HG03095 (cell line): ENCODE data around the gene OR2H2.

ENCODE experiments used
- ATAC-seq: cut with Tn5 transposase; IDR thresholded peaks from one replicate; pipeline ENCODE4 v1.9.1; 2021; ENCODE audit warnings: moderate library complexity; ENCODE audit not compliant: unreplicated experiment

The OR2H2 gene

GRCh38 chr6:29627755-29628418 lies 43.0 kb downstream of the OR2H2 start:
- ATAC-seq, result no peak

DNA sequence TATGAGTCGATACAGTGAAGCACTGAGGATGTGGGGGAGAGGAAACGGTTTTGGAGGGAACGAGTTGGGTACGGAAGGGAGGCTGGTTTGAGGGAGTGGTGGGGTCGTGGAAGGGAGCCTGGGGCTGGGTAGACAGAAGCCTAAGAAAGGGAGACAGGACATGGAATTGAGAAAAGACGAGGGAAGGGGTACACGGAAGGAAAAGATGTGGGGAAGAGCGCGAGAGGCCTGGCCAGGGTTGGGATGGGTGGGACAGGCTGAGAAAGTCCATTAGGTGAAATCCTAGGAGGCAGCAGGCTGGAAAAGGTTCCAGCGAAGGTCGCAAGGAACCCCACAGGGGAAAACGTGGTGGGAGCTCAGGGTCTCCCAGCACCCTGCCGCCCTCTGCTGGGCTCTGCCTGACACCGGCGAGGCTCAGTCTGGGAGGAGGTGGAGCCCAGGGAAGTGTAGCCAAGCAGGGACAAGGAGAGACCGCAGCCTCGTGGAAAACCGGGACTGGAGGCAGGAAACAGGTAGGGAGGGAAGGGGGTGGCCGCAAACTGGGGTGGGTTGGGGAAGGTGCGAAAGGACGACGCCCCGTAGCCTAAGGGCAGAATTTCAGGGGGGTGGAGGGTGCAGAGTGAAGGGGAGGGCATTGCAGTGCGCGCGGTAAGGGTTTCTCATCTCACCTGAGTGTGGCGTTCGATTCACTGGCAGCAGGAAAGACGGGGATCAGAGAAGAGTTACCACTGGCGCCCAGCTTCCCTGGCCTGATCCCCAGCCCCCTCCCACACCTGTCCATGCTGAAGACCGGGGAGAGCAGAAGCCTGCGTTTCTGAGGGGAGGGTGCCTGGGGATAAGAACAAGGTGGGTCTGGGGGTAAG lies 43.7 kb downstream of the OR2H2 start:
- ATAC-seq, result no peak

- ATAC-seq, result no peak
Observed at GRCh38 chr6:29629571-29629970, 44.6 kb downstream of the OR2H2 start.

DNA sequence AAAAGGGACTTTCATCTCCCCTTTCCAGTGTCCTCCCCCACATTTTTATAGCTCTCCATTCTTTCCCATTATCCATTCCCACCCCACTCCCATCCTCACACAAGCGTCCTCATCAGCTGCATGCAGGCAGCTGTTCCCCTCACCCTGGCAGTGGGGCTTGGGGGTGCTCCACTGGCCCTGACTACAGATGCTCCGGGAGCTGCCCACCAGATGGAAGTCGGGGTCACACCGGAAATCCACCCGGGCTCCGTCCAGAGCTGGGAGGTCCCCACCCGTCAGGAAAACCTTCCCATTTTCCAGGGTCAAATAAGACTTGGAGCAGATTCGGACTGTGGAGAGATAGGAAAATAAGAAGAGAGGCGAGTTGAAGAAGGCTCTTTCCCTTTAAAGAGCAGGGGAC lies 45.4 kb downstream of the OR2H2 start:
- no peak for ATAC-seq

GRCh38 chr6:29631209-29631810 lies 46.4 kb downstream of the OR2H2 start:
- no peak for ATAC-seq

- peak; percentile 15 for ATAC-seq
Observed at GRCh38 chr6:29631860-29632731, 47.2 kb downstream of the OR2H2 start.

- peak; percentile 78 for ATAC-seq
Observed at GRCh38 chr6:29632789-29633533, 48.0 kb downstream of the OR2H2 start, which contains the start of gene GABBR1. Gene GABBR1 (minus strand): TSS chr6:29633183. CDS start chr6:29632385, 798 bp downstream.

DNA sequence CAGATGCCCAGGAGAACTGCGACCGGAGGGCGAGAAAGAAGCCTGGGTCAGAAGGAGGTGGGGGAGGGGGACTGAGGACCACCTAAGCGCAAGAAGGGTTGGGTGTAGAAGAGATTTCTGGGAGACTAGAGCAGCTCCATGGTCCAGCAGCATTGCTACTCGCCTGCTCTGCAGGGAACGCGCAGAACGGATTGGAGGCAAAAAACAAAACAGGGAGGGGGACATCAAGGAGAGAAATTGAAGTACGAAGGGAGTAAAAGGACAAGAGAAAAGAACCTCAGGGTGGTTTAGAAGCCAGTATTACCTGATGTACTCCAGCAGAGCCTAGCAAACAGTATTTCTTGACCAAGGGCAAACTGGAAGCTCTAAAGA lies 48.6 kb downstream of the OR2H2 start:
- ATAC-seq, result no peak

DNA sequence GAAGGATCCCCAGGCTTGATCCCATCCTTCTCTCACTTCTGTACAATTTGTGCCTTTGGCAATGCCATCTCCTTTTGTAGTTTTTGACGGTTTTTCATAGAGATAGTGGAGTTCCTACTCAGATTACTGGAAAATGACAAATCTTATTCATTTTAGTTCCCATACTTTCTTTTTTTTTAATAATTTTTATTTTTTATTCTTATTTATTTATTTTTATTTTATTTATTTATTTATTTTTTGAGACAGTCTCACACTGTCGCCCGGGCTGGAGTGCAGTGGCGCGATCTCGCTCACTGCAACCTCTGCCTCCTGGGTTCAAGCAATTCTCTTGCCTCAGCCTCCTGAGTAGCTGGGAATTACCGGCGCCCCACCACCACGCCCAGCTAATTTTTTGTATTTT lies 52.3 kb downstream of the OR2H2 start:
- ATAC-seq, result no peak
